ENCODE data around the gene ZNF512B.
"Not testable (repeated sequence)": the region's sequence is repeated elsewhere in the genome, so short reads cannot be mapped to it uniquely, and the experiment has no call there.

Gene ZNF512B

GRCh38 chr20:63969838-63970713 lies at the start of gene ZNF512B:
Gene ZNF512B, minus strand, starts transcription at chr20:63969930. Its CDS starts 1,980 bp downstream, at chr20:63967950.
- no peak for DNase-seq (ENCODE audit: low spot score)

GRCh38 chr20:64015635-64016034 lies 45.9 kb upstream of the ZNF512B start:
- no peak for DNase-seq (ENCODE audit: low spot score)

GRCh38 chr20:64012385-64013154 lies 42.8 kb upstream of the ZNF512B start:
- not testable (repeated sequence) for DNase-seq (ENCODE audit: low spot score)

GRCh38 chr20:64011366-64011779 lies 41.6 kb upstream of the ZNF512B start:
- DNase-seq (ENCODE audit: low spot score) = no peak

GRCh38 chr20:64010711-64011237 lies 41.0 kb upstream of the ZNF512B start:
- no peak for DNase-seq (ENCODE audit: low spot score)

- DNase-seq (ENCODE audit: low spot score) = no peak
These were observed 40.2 kb upstream of the ZNF512B start for GRCh38 chr20:64009811-64010387.

- no peak for DNase-seq (ENCODE audit: low spot score)
These were observed 37.2 kb upstream of the ZNF512B start for GRCh38 chr20:64006902-64007301.

GRCh38 chr20:64006490-64006889 lies 36.8 kb upstream of the ZNF512B start:
- DNase-seq (ENCODE audit: low spot score) = peak; percentile 33

GRCh38 chr20:64005394-64005793 lies 35.7 kb upstream of the ZNF512B start:
- no peak for DNase-seq (ENCODE audit: low spot score)

GRCh38 chr20:64003960-64004725 lies 34.4 kb upstream of the ZNF512B start:
- no peak for DNase-seq (ENCODE audit: low spot score)

- peak; percentile 98 for DNase-seq (ENCODE audit: low spot score)
These were observed 31.9 kb upstream of the ZNF512B start for GRCh38 chr20:64001607-64002011.

- peak; percentile 95 for DNase-seq (ENCODE audit: low spot score)
These were observed 31.2 kb upstream of the ZNF512B start for GRCh38 chr20:64000906-64001305.

- no peak for DNase-seq (ENCODE audit: low spot score)
These were observed 13.2 kb upstream of the ZNF512B start for GRCh38 chr20:63982937-63983336.

GRCh38 chr20:63980806-63981728 lies 11.3 kb upstream of the ZNF512B start, which contains the start of gene PRPF6:
Gene PRPF6, plus strand, starts transcription at chr20:63981132. Its CDS starts 114 bp downstream, at chr20:63981246.
- DNase-seq (ENCODE audit: low spot score) = peak; percentile 95

- DNase-seq (ENCODE audit: low spot score) = no peak
These were observed 10.6 kb upstream of the ZNF512B start for GRCh38 chr20:63980317-63980805.

- no peak for DNase-seq (ENCODE audit: low spot score)
These were observed 10.0 kb upstream of the ZNF512B start, which contains the start of gene SAMD10 for GRCh38 chr20:63979557-63980316. Gene SAMD10, minus strand, starts transcription at chr20:63979642. Its CDS starts 175 bp downstream, at chr20:63979467.

GRCh38 chr20:63979229-63979556 lies 9.5 kb upstream of the ZNF512B start:
- no peak for DNase-seq (ENCODE audit: low spot score)

GRCh38 chr20:63978319-63979228 lies 8.8 kb upstream of the ZNF512B start:
- DNase-seq (ENCODE audit: low spot score) = no peak

Measured in cerebellar cortex (tissue), 1 donor.